ENCODE results near the gene TGDS. TPM values are rescaled to one million over a fixed set of nuclear protein-coding genes. Genes with fewer than 3 reads are reported as not detected.

The TGDS gene
- total and polyA plus RNA-seq, 5 donors from 2014 or later: 6.1 to 21.2 (median 14.5) TPM

Other genes starting within 250 kb of the TGDS start
- gene DCT, start 116.5 kb downstream of the TGDS start, total RNA-seq: 0.44 TPM
- gene DCT, start 116.5 kb downstream of the TGDS start, polyA plus RNA-seq: under 1 TPM in 2 of 4 donors, not detected in 2; 0.08 to 0.10 TPM
- 2.1 TPM for gene GPR180, start 5.7 kb upstream of the TGDS start, total RNA-seq
- gene GPR180, start 5.7 kb upstream of the TGDS start, polyA plus RNA-seq: 1 to 10 TPM; 1.5 to 2.6 (median 2.0) TPM
- not detected for gene SOX21, start 116.4 kb upstream of the TGDS start, total RNA-seq
- gene SOX21, start 116.4 kb upstream of the TGDS start, polyA plus RNA-seq: not detected